Measurements from ENCODE around the gene SOWAHC. TPM values are rescaled to one million over a fixed set of nuclear protein-coding genes. Genes with fewer than 3 reads are reported as not detected.

Gene SOWAHC
- total and polyA plus RNA-seq, 8 donors = 10.0 to 14.4 (median 11.8) TPM

GRCh38 chr2:109646961-109647360 is 32.8 kb downstream of the SOWAHC start:
- Histone ChIP-seq H3K36me3 (no peaks in the 10 kb centered on the region), H3K27me3 (no peaks in the 10 kb centered on the region), H3K4me3 (no peak overlapping the region), H3K9me3 (no peaks in the 10 kb centered on the region), H3K27ac (no peak overlapping the region), H3K4me1 (peaks cover 5 to 13% of the 10 kb centered on the region in 2 donors)
- DNase-seq (no peak), ATAC-seq (no peak)
- TF ChIP-seq CTCF (IDR thresholded peaks at IDR 0.05) = no peak
- intact Hi-C loops (cut with DNase I) = no loop called here

GRCh38 chr2:109647636-109648035 is 33.5 kb downstream of the SOWAHC start:
- H3K27ac ChIP-seq = no peak overlapping the region
- intact Hi-C loops (cut with DNase I) = no loop called here
- peaks cover 5 to 13% of the 10 kb centered on the region in 2 donors for H3K4me1 ChIP-seq
- H3K36me3 ChIP-seq = no peaks in the 10 kb centered on the region
- no peak for DNase-seq
- no peaks in the 10 kb centered on the region for H3K27me3 ChIP-seq
- no peak overlapping the region for H3K4me3 ChIP-seq
- no peak for TF ChIP-seq CTCF (IDR thresholded peaks at IDR 0.05)
- ATAC-seq = no peak
- no peaks in the 10 kb centered on the region for H3K9me3 ChIP-seq

- DNase-seq (no peak), ATAC-seq (no peak)
- Histone ChIP-seq H3K36me3 (no peaks in the 10 kb centered on the region), H3K4me1 (peaks cover 5 to 13% of the 10 kb centered on the region in 2 donors), H3K4me3 (no peak overlapping the region), H3K9me3 (no peaks in the 10 kb centered on the region), H3K27me3 (no peaks in the 10 kb centered on the region), H3K27ac (no peak overlapping the region)
- TF ChIP-seq CTCF (IDR thresholded peaks at IDR 0.05) = no peak
- intact Hi-C loops (cut with DNase I) = no loop called here
Observed at GRCh38 chr2:109648041-109648527, 33.9 kb downstream of the SOWAHC start.

- DNase-seq (no peak), ATAC-seq (no peak)
- Histone ChIP-seq H3K4me3 (no peak overlapping the region), H3K27ac (no peak overlapping the region), H3K36me3 (no peaks in the 10 kb centered on the region), H3K9me3 (no peaks in the 10 kb centered on the region), H3K27me3 (no peaks in the 10 kb centered on the region), H3K4me1 (peaks cover 2% of the 10 kb centered on the region in 2 donors)
- no peak for TF ChIP-seq CTCF (IDR thresholded peaks at IDR 0.05)
- intact Hi-C loops (cut with DNase I) = no loop called here
Observed at GRCh38 chr2:109649736-109650695, 35.9 kb downstream of the SOWAHC start.

- ATAC-seq (no peak), DNase-seq (no peak)
- TF ChIP-seq CTCF (IDR thresholded peaks at IDR 0.05) = no peak
- Histone ChIP-seq H3K36me3 (no peaks in the 10 kb centered on the region), H3K9me3 (no peaks in the 10 kb centered on the region), H3K4me1 (no peaks in the 10 kb centered on the region), H3K27ac (no peak overlapping the region), H3K27me3 (no peaks in the 10 kb centered on the region), H3K4me3 (no peak overlapping the region)
- intact Hi-C loops (cut with DNase I) = no loop called here
Observed at GRCh38 chr2:109654326-109655050, 40.3 kb downstream of the SOWAHC start.

Data from left lung (tissue), 10 donors.